K562 (cell line): Measurements from ENCODE around the gene FCHO2.

Experiments used
- PHF8 ChIP-seq: fragments of 200-600 bp; sonication (generic); IDR thresholded peaks from 2 replicates; pipeline ENCODE4 v1.6.1; 2012; ENCODE audit warnings: mixed run types, mild to moderate bottlenecking, inconsistent platforms, low read length, moderate library complexity, borderline replicate concordance
- POLR2A ChIP-seq: fragments of 450-650 bp; conservative IDR thresholded peaks from 2 replicates; pipeline ENCODE4 v1.6.1; 2016
- SMARCE1 ChIP-seq: fragments of 450-650 bp; IDR thresholded peaks from 2 replicates; pipeline ENCODE4 v1.7.1; 2016; ENCODE audit warnings: mild to moderate bottlenecking
- SRSF3 ChIP-seq: fragments of 200-400 bp; formaldehyde crosslinking; IDR thresholded peaks from 2 replicates; pipeline ENCODE4 v1.6.1; 2016; ENCODE audit warnings: mild to moderate bottlenecking, low read length, moderate library complexity; ENCODE audit not compliant: insufficient read depth
- ZNF124 ChIP-seq: sonication (generic); formaldehyde crosslinking; IDR thresholded peaks from 2 replicates; pipeline ENCODE4 v1.8.1; 2022; ENCODE audit warnings: missing genetic modification reagents
- ZNF780A ChIP-seq: fragments of 250-450 bp; sonication (Bioruptor Pico); IDR thresholded peaks from 2 replicates; pipeline ENCODE4 v1.5.0; 2021; ENCODE audit warnings: mild to moderate bottlenecking
- TF ChIP-seq, protein P1 (sequence below), 3 experiments: IDR thresholded peaks in 2 of 3; conservative IDR thresholded peaks in 1 of 3; 2 replicates each; pipeline ENCODE4 v1.5.1; 2011 to 2012; ENCODE audit warnings: low read length in 3 of 3, mild to moderate bottlenecking in 3 of 3, control low read depth in 2 of 3, improper control_type of control experiment in 1 of 3, inconsistent platforms in 1 of 3, low read depth in 1 of 3, mixed read lengths in 1 of 3, moderate library complexity in 1 of 3; ENCODE audit not compliant: insufficient read depth in 2 of 3

DNA sequence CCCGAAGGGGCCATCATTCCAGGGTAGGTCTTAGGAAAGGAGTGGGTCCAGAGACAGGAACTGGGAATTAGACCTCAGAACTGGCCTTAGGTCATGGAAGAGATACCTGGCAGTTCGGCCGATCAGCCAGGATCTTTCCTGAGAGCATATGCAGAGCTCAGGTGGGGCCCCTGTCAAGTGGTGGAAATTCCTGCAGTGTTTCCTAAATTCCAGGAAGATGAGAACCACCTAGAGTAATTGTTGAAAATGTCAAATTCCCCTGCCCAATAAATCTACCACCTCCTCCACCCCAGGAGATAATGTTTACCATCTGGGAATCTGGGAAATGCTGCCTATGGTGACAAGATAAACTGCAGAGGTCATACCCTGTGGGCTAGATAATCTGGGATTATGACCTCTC, 179.2 kb downstream of the FCHO2 start:
- TF ChIP-seq POLR2A (no peak), ZNF780A (CRISPR knock-in tag) (no peak), SMARCE1 (no peak), SRSF3 (no peak), ZNF124 (no peak), PHF8 (no peak)
- TF ChIP-seq, protein P1, sequence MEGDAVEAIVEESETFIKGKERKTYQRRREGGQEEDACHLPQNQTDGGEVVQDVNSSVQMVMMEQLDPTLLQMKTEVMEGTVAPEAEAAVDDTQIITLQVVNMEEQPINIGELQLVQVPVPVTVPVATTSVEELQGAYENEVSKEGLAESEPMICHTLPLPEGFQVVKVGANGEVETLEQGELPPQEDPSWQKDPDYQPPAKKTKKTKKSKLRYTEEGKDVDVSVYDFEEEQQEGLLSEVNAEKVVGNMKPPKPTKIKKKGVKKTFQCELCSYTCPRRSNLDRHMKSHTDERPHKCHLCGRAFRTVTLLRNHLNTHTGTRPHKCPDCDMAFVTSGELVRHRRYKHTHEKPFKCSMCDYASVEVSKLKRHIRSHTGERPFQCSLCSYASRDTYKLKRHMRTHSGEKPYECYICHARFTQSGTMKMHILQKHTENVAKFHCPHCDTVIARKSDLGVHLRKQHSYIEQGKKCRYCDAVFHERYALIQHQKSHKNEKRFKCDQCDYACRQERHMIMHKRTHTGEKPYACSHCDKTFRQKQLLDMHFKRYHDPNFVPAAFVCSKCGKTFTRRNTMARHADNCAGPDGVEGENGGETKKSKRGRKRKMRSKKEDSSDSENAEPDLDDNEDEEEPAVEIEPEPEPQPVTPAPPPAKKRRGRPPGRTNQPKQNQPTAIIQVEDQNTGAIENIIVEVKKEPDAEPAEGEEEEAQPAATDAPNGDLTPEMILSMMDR (IDR thresholded peaks at IDR 0.05 in 2 of 3, conservative IDR thresholded peaks at IDR 0.05 in 1 of 3; ENCODE audit: insufficient read depth in 2 of 3, low read depth in 1 of 3, low read length in 3 of 3), result no peak
